HL-60 (cell line): ENCODE data around the gene TCFL5.

Source experiments
- DNase-seq, 2 experiments: peaks; one replicate each; pipeline ENCODE4 v3.0.0-alpha.2; 2010 to 2020; ENCODE audit warnings: low read depth in 1 of 2, low spot score in 1 of 2
- H3K27ac ChIP-seq: fragments of 250-450 bp; sonication (Bioruptor Pico); replicated peaks from 2 replicates; pipeline ENCODE4 v1.5.1; 2020; ENCODE audit warnings: mild to moderate bottlenecking, moderate library complexity
- H3K27me3 ChIP-seq: fragments of 250-450 bp; sonication (Bioruptor Pico); 2 replicates; pipeline ENCODE4 v1.5.1; 2021; ENCODE audit warnings: mild to moderate bottlenecking, moderate library complexity; ENCODE audit not compliant: insufficient read depth, poor library complexity, severe bottlenecking
- H3K4me3 ChIP-seq: replicated peaks from 2 replicates; pipeline ENCODE4 v1.5.1; 2011; ENCODE audit warnings: mild to moderate bottlenecking, control low read depth, low read length; ENCODE audit not compliant: insufficient read depth
- CTCF ChIP-seq: IDR thresholded peaks from one replicate; pipeline ENCODE4 v1.5.1; 2011; ENCODE audit warnings: low read length, control low read depth, inconsistent platforms; ENCODE audit not compliant: insufficient read depth
- GABPA ChIP-seq: IDR thresholded peaks from 2 replicates; pipeline ENCODE4 v1.6.1; 2012; ENCODE audit warnings: low read depth
- POLR2AphosphoS5 ChIP-seq: IDR thresholded peaks from 2 replicates; pipeline ENCODE4 v1.6.1; 2012; ENCODE audit warnings: low read depth
- REST ChIP-seq: IDR thresholded peaks from 2 replicates; pipeline ENCODE4 v1.6.1; 2012; ENCODE audit warnings: low read depth; ENCODE audit not compliant: insufficient replicate concordance
- SPI1 ChIP-seq: IDR thresholded peaks from 2 replicates; pipeline ENCODE4 v1.6.1; 2012; ENCODE audit warnings: low read depth, mild to moderate bottlenecking, borderline replicate concordance

The TCFL5 gene

GRCh38 chr20:62795023-62795761 lies 66.4 kb downstream of the TCFL5 start:
- peak; percentile 51 to 59 for DNase-seq
- TF ChIP-seq GABPA (no peak), POLR2AphosphoS5 (no peak), CTCF (no peak), SPI1 (no peak), REST (no peak)

GRCh38 chr20:62794007-62794724 lies 67.5 kb downstream of the TCFL5 start:
- Histone ChIP-seq H3K4me3 (peak overlapping the region; percentile 27), H3K27me3 (no peaks in the 10 kb centered on the region), H3K27ac (peak overlapping the region; percentile 77)
- TF ChIP-seq GABPA, result no peak
- no peak for TF ChIP-seq CTCF
- TF ChIP-seq SPI1, result no peak
- no peak for TF ChIP-seq REST
- peak; percentile 73 for TF ChIP-seq POLR2AphosphoS5
- DNase-seq, result peak; percentile 94 to 97

More at GRCh38 chr20:62795023-62795761, 66.4 kb downstream of the TCFL5 start:
- peak overlapping the region; percentile 35 for H3K4me3 ChIP-seq
- peak overlapping the region; percentile 77 for H3K27ac ChIP-seq
- H3K27me3 ChIP-seq, result no peaks in the 10 kb centered on the region

- DNase-seq, result no peak
- no peak for TF ChIP-seq SPI1
- no peak for TF ChIP-seq REST
- no peak for TF ChIP-seq POLR2AphosphoS5
- no peak for TF ChIP-seq CTCF
- TF ChIP-seq GABPA, result no peak
- peak overlapping the region; percentile 68 for H3K27ac ChIP-seq
- no peaks in the 10 kb centered on the region for H3K27me3 ChIP-seq
- H3K4me3 ChIP-seq, result no peak overlapping the region
Observed at GRCh38 chr20:62793757-62794006, 67.9 kb downstream of the TCFL5 start.
